Esophagus squamous epithelium (tissue), 4 donors: ENCODE data around the gene PEX11A.

Source experiments
- CTCF ChIP-seq, 6 experiments: fragments of 450-650 bp in 4 of 6; fragments of 200-600 bp in 2 of 6; sonication (generic) in 2 of 6; IDR thresholded peaks; one replicate each; pipeline ENCODE4 v1.5.1; 2016 to 2019; ENCODE audit warnings: antibody characterized with exemption in 6 of 6, mild to moderate bottlenecking in 4 of 6, moderate library complexity in 4 of 6
- POLR2A ChIP-seq, 4 donors: fragments of 450-650 bp; IDR thresholded peaks; one replicate each; pipeline ENCODE4 v1.6.1; 2017; ENCODE audit warnings: antibody characterized with exemption in 4 of 4, mild to moderate bottlenecking in 4 of 4, moderate library complexity in 3 of 4

GRCh38 chr15:89693091-89693490 lies 2.5 kb upstream of the PEX11A start:
- TF ChIP-seq CTCF (IDR thresholded peaks at IDR 0.05) (no peak), POLR2A (IDR thresholded peaks at IDR 0.05) (no peak)
